Measurements from ENCODE around the gene MEIOSIN. TPM values are rescaled to one million over a fixed set of nuclear protein-coding genes. Genes with fewer than 3 reads are reported as not detected.

MEIOSIN gene
- total and polyA plus RNA-seq, 2 of the 13 experiments (the other 11 are each of a cell fraction or from before 2014, with no cell fraction given), result not detected

DNA sequence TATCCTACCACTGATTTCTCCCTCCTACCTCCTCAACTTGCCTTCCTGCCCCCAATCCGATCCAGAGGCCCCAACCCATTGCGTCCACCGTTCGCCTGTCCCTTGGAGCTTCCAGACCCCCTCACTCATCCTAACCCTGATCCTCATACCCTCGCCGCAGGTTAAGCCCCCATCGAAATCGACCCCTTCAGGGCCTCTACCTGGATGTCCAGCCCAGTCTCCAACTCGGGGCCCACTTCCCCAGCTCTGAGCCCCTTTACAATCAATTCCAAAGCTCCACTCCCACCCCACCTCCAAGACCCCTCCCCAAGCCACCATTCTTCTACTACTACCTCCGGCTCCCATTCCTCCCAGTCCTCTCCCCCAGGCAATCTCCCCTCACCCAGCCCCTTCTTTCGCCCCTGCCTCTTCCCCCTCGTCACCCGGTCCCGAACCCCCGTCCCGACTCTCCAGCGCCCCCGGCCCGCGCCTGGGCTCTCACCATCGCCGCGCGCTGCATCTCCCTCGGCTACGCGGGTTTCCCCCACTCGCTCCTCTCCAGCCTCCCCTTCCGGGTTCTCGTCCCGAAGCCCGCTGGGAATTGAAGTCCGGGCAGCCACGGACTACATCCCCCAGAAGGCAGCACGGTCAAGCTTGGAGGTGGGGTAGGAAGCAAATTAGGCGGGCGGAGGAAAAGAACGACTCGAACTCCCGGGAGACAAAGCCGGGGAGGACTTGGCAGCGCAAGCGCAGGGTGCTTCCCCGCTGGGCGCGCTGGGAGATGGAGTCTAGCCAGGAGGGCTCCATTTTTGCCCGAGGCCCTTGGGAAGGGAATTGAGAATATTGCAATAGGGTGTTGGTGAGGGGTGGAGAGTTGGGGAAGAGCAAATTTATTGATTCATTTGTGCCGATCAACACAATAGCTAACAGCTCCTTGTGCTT, 2.6 kb upstream of the MEIOSIN start, which contains the start of gene FBXO46 (continued):
- TF ChIP-seq HNF1A (IDR thresholded peaks at IDR 0.05; ENCODE audit: low read depth) (no peak), HNF1A (CRISPR knock-in tag; IDR thresholded peaks at IDR 0.05; ENCODE audit: borderline replicate concordance) (peak; percentile 60; the same call in 1 of the 2 replicates), ZNF841 (CRISPR knock-in tag; IDR thresholded peaks at IDR 0.05; ENCODE audit: borderline replicate concordance) (no peak), MZF1 (CRISPR knock-in tag; IDR thresholded peaks at IDR 0.05; ENCODE audit: borderline replicate concordance) (no peak), ELF1 (CRISPR knock-in tag; IDR thresholded peaks at IDR 0.05) (peak; percentile 100), ZNF782 (CRISPR knock-in tag; IDR thresholded peaks at IDR 0.05; ENCODE audit: borderline replicate concordance) (0 out of 2 replicates have a peak, but pooled peaks have one; percentile 49), FOXA1 (IDR thresholded peaks at IDR 0.05) (no peak), FOXA1 (CRISPR knock-in tag; IDR thresholded peaks at IDR 0.05) (no peak), STAT6 (CRISPR knock-in tag; IDR thresholded peaks at IDR 0.05; ENCODE audit: borderline replicate concordance) (no peak), RFXANK (CRISPR knock-in tag; IDR thresholded peaks at IDR 0.05) (no peak), E2F1 (CRISPR knock-in tag; IDR thresholded peaks at IDR 0.05) (peak; percentile 92), ZNF430 (CRISPR knock-in tag; IDR thresholded peaks at IDR 0.05) (no peak), BCL3 (CRISPR knock-in tag; IDR thresholded peaks at IDR 0.05) (no peak), TGIF2 (CRISPR knock-in tag; IDR thresholded peaks at IDR 0.05) (no peak), ATM (IDR thresholded peaks at IDR 0.05; ENCODE audit: borderline replicate concordance) (no peak), SP4 (CRISPR knock-in tag; IDR thresholded peaks at IDR 0.05) (peak; percentile 41)
- TF ChIP-seq, protein P1, sequence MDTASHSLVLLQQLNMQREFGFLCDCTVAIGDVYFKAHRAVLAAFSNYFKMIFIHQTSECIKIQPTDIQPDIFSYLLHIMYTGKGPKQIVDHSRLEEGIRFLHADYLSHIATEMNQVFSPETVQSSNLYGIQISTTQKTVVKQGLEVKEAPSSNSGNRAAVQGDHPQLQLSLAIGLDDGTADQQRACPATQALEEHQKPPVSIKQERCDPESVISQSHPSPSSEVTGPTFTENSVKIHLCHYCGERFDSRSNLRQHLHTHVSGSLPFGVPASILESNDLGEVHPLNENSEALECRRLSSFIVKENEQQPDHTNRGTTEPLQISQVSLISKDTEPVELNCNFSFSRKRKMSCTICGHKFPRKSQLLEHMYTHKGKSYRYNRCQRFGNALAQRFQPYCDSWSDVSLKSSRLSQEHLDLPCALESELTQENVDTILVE (CRISPR knock-in tag; IDR thresholded peaks at IDR 0.05), result no peak; the same call in 1 of the 2 replicates
- TF ChIP-seq, protein P2, sequence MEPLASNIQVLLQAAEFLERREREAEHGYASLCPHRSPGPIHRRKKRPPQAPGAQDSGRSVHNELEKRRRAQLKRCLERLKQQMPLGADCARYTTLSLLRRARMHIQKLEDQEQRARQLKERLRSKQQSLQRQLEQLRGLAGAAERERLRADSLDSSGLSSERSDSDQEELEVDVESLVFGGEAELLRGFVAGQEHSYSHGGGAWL (CRISPR knock-in tag; IDR thresholded peaks at IDR 0.05), result no peak

Measured in HepG2 (cell line).